Astrocyte (in vitro differentiated cells and primary cell): ENCODE data around the gene S100A11.

Experiments used
- CTCF ChIP-seq: IDR thresholded peaks from 2 replicates; pipeline ENCODE4 v1.5.1; 2011; ENCODE audit warnings: low read depth, mild to moderate bottlenecking, inconsistent platforms, low read length, moderate library complexity; ENCODE audit not compliant: insufficient read depth
- EZH2 ChIP-seq: IDR thresholded peaks from 2 replicates; pipeline ENCODE4 v1.6.1; 2012; ENCODE audit warnings: mild to moderate bottlenecking, low read length, inconsistent platforms; ENCODE audit not compliant: insufficient read depth

GRCh38 chr1:152047413-152047729, 10.6 kb upstream of the S100A11 start:
- TF ChIP-seq CTCF (no peak), EZH2 (no peak)
